SK-N-SH (cell line): ENCODE results near the gene ANKRD39. TPM values are rescaled to one million over a fixed set of nuclear protein-coding genes. Genes with fewer than 3 reads are reported as not detected.

Experiments
- CTCF ChIA-PET: fragments of 300-600, 350-600 bp; formaldehyde crosslinking; extraction: SDS; loops from one replicate; lab custom pipeline; 2021; lab: Yijun Ruan, JAX
- POLR2A ChIA-PET: fragments of 350-600 bp; sonication (Branson Sonifier 250); formaldehyde crosslinking; extraction: SDS; loops from one replicate; lab custom pipeline; 2020; ENCODE audit warnings: antibody characterized with exemption, inconsistent platforms; lab: Yijun Ruan, JAX
- DNase-seq: peaks from one replicate; pipeline ENCODE4 v3.0.0; 2012
- H2AFZ ChIP-seq: fragments of 200-600 bp; sonication (generic); 2 replicates; pipeline ENCODE4 v1.8.1; 2016; ENCODE audit warnings: antibody characterized with exemption, mild to moderate bottlenecking, low read depth
- H3F3A ChIP-seq: fragments of 200-600 bp; sonication (generic); replicated peaks from 2 replicates; pipeline ENCODE3; 2016; ENCODE audit warnings: antibody characterized with exemption, mild to moderate bottlenecking; ENCODE audit not compliant: insufficient read depth
- H3K27ac ChIP-seq, 2 experiments: fragments of 200-500 bp in 1 of 2; fragments of 200-600 bp in 1 of 2; sonication (Bioruptor generic) in 1 of 2; sonication (generic), shearing (Covaris generic) in 1 of 2; 2 replicates each; pipeline versions ENCODE4 v1.5.1 to v1.6.1; 2014 to 2016; ENCODE audit warnings: low read depth in 2 of 2, inconsistent platforms in 1 of 2, low read length in 1 of 2, mild to moderate bottlenecking in 1 of 2, mixed read lengths in 1 of 2
- H3K27me3 ChIP-seq: fragments of 200-600 bp; sonication (generic), shearing (Covaris generic); 2 replicates; pipeline ENCODE4 v1.6.1; 2016; ENCODE audit warnings: mixed run types; ENCODE audit not compliant: insufficient read depth
- H3K36me3 ChIP-seq, 2 experiments: fragments of 200-500 bp in 1 of 2; fragments of 200-600 bp in 1 of 2; sonication (Bioruptor generic) in 1 of 2; sonication (generic) in 1 of 2; replicated peaks in 1 of 2; 2 replicates each; pipeline versions ENCODE3 to v1.5.1; 2014 to 2016; ENCODE audit warnings: low read length in 1 of 2, mild to moderate bottlenecking in 1 of 2; ENCODE audit not compliant: insufficient read depth in 2 of 2, control insufficient read depth in 1 of 2
- H3K4me1 ChIP-seq, 2 experiments: fragments of 200-500 bp in 1 of 2; fragments of 200-600 bp in 1 of 2; sonication (Bioruptor generic) in 1 of 2; sonication (generic), shearing (Covaris generic) in 1 of 2; 2 replicates each; pipeline versions ENCODE4 v1.5.1 to v1.6.1; 2014 to 2016; ENCODE audit warnings: low read depth in 1 of 2, low read length in 1 of 2, mixed run types in 1 of 2; ENCODE audit not compliant: insufficient read depth in 2 of 2, control insufficient read depth in 1 of 2
- H3K4me2 ChIP-seq: fragments of 200-600 bp; sonication (generic), shearing (Covaris generic); 2 replicates; pipeline ENCODE4 v1.6.1; 2017; ENCODE audit warnings: mixed run types
- H3K4me3 ChIP-seq, 2 experiments: fragments of 200-500 bp in 1 of 2; fragments of 200-600 bp in 1 of 2; sonication (Bioruptor generic) in 1 of 2; sonication (generic), shearing (Covaris generic) in 1 of 2; 2 replicates each; pipeline versions ENCODE4 v1.5.1 to v1.8.1; 2014 to 2016; ENCODE audit warnings: low read depth in 2 of 2, inconsistent platforms in 1 of 2, low read length in 1 of 2, mild to moderate bottlenecking in 1 of 2, mixed read lengths in 1 of 2, moderate library complexity in 1 of 2
- H3K79me2 ChIP-seq: fragments of 200-600 bp; sonication (generic); 2 replicates; pipeline ENCODE4 v1.8.1; 2017; ENCODE audit warnings: mild to moderate bottlenecking; ENCODE audit not compliant: insufficient read depth
- H3K9ac ChIP-seq: fragments of 200-600 bp; sonication (generic); 2 replicates; pipeline ENCODE4 v1.6.1; 2017; ENCODE audit warnings: mixed run types
- H3K9me2 ChIP-seq: fragments of 200-600 bp; sonication (generic); 2 replicates; pipeline ENCODE4 v1.6.1; 2017; ENCODE audit warnings: mixed run types
- H3K9me3 ChIP-seq: fragments of 200-600 bp; sonication (generic); 2 replicates; pipeline ENCODE4 v1.6.1; 2017; ENCODE audit warnings: mixed run types, mild to moderate bottlenecking, moderate library complexity
- H4K20me1 ChIP-seq: fragments of 200-600 bp; sonication (generic); 2 replicates; pipeline ENCODE4 v1.6.1; 2017; ENCODE audit warnings: mild to moderate bottlenecking, mixed run types; ENCODE audit not compliant: insufficient read depth
- CHD2 ChIP-seq: fragments of 150-350 bp; IDR thresholded peaks from 2 replicates; pipeline ENCODE4 v1.6.1; 2018; ENCODE audit warnings: low read length; ENCODE audit not compliant: partially characterized antibody
- ELF1 ChIP-seq: IDR thresholded peaks from 2 replicates; pipeline ENCODE4 v1.4.0; 2012
- FOSL2 ChIP-seq: IDR thresholded peaks from 2 replicates; pipeline ENCODE4 v1.4.0; 2012; ENCODE audit warnings: low read depth, mild to moderate bottlenecking, moderate library complexity, borderline replicate concordance
- FOXM1 ChIP-seq: IDR thresholded peaks from 2 replicates; pipeline ENCODE4 v1.4.0; 2012; ENCODE audit warnings: low read depth, mild to moderate bottlenecking
- JUND ChIP-seq: IDR thresholded peaks from 2 replicates; pipeline ENCODE4 v1.4.0; 2012
- NRF1 ChIP-seq: IDR thresholded peaks from 2 replicates; pipeline ENCODE4 v1.6.1; 2012; ENCODE audit warnings: low read depth, mild to moderate bottlenecking, low read length
- POLR2AphosphoS5 ChIP-seq: IDR thresholded peaks from 2 replicates; pipeline ENCODE4 v1.6.1; 2012; ENCODE audit warnings: low read depth, low read length
- RCOR1 ChIP-seq: fragments of 150-350 bp; IDR thresholded peaks from 2 replicates; pipeline ENCODE4 v1.6.1; 2017; ENCODE audit warnings: antibody characterized with exemption, low read length
- REST ChIP-seq: IDR thresholded peaks from 2 replicates; pipeline ENCODE4 v1.6.1; 2012; ENCODE audit warnings: mild to moderate bottlenecking, low read depth, low read length, moderate library complexity
- SIN3A ChIP-seq: IDR thresholded peaks from 2 replicates; pipeline ENCODE4 v1.6.1; 2012; ENCODE audit warnings: low read depth, mild to moderate bottlenecking, low read length, moderate library complexity, borderline replicate concordance
- SMC3 ChIP-seq: IDR thresholded peaks from 2 replicates; pipeline ENCODE4 v1.6.1; 2012; ENCODE audit warnings: low read depth, low read length, improper control_type of control experiment
- USF2 ChIP-seq: fragments of 150-350 bp; IDR thresholded peaks from 2 replicates; pipeline ENCODE4 v1.6.1; 2017; ENCODE audit warnings: antibody characterized with exemption, low read length, low read depth, borderline replicate concordance
- WGBS: methylation state at CpG from one replicate; pipeline ENCODE4 v1.1.6; 2017; ENCODE audit warnings: low lambda C conversion rate; 5-methylcytosine and 5-hydroxymethylcytosine counted together
- polyA plus RNA-seq, 3 experiments: library from polyadenylated mRNA; depleted of rRNA; stranded (reverse); fragments of >200 nt; gene quantifications; 2 replicates each; pipeline ENCODE4 v1.2.3, GENCODE V29; 2012

The ANKRD39 gene
- polyA plus RNA-seq, 1 of the 3 experiments (the other 2 are of a cell fraction), result 11.8 TPM

- Histone ChIP-seq H3K4me1 (peaks cover 6 to 28% of the 10 kb centered on the region in 2 experiments; a peak in 2 of 4 replicates), H3F3A (no peaks in the 10 kb centered on the region), H4K20me1 (peaks cover 30% of the 10 kb centered on the region; the same call in 1 of the 2 replicates), H2AFZ (peak overlapping the region; percentile 78; the same call in 1 of the 2 replicates), H3K9ac (peak overlapping the region; percentile 99), H3K27me3 (no peaks in the 10 kb centered on the region), H3K9me3 (no peaks in the 10 kb centered on the region), H3K4me2 (peak overlapping the region; percentile 96), H3K79me2 (peaks cover 38% of the 10 kb centered on the region), H3K27ac (peak overlapping the region; percentile 83 to 92), H3K4me3 (peak overlapping the region; percentile 94 to 95), H3K9me2 (no peaks in the 10 kb centered on the region), H3K36me3 (peaks cover 5 to 43% of the 10 kb centered on the region in 2 experiments)
- CTCF ChIA-PET, result interaction anchor here (0.6 to 6.8 kb wide), 22 partner anchors 7 to 298 kb away, joined by 3 to 93 read pairs (median 4); partner anchors contain the start of genes ANKRD36 and ANKRD39
- WGBS, result 15% methylated on average over 16 of the region's 27 CpGs
- POLR2A ChIA-PET, result interaction anchor here (0.6 to 2.0 kb wide), 7 partner anchors 11 to 201 kb away, joined by 3 to 27 read pairs (median 3); partner anchors contain the start of genes ANKRD39 and CNNM3
- no peak for DNase-seq
- no peak for TF ChIP-seq SIN3A
- no peak for TF ChIP-seq JUND
- no peak for TF ChIP-seq FOSL2
- TF ChIP-seq POLR2AphosphoS5, result no peak
- TF ChIP-seq ELF1, result no peak
- TF ChIP-seq FOXM1, result no peak
- no peak for TF ChIP-seq RCOR1
- TF ChIP-seq REST, result no peak
- TF ChIP-seq NRF1, result no peak
- no peak for TF ChIP-seq USF2
- TF ChIP-seq CHD2, result no peak
- no peak for TF ChIP-seq SMC3
Observed at GRCh38 chr2:96867756-96868554, 10.1 kb upstream of the ANKRD39 start.
